GM23338 (cell line): Measurements from ENCODE around the gene SIVA1. TPM values are rescaled to one million over a fixed set of nuclear protein-coding genes. Genes with fewer than 3 reads are reported as not detected.
"Not testable (repeated sequence)": the region's sequence is repeated elsewhere in the genome, so short reads cannot be mapped to it uniquely, and the experiment has no call there.

Source experiments
- ATAC-seq: fragments of 200-7000 bp; cut with Tn5 transposase; 3 replicates; pipeline ENCODE4 v1.9.1; 2020
- DNase-seq: peaks from one replicate; pipeline ENCODE4 v3.0.0-alpha.2; 2015; ENCODE audit warnings: low spot score
- H2AFZ ChIP-seq: fragments of 200-600 bp; sonication (generic); 2 replicates; pipeline ENCODE4 v1.8.0; 2016; ENCODE audit warnings: antibody characterized with exemption, mild to moderate bottlenecking, moderate library complexity
- H3F3A ChIP-seq: fragments of 200-600 bp; sonication (generic); replicated peaks from 2 replicates; pipeline ENCODE4 v1.8.0; 2017; ENCODE audit warnings: antibody characterized with exemption, mixed run types, low read depth
- H3K27ac ChIP-seq: fragments of 200-600 bp; sonication (generic); 2 replicates; pipeline ENCODE4 v1.6.1; 2016; ENCODE audit warnings: low read depth
- H3K27me3 ChIP-seq: fragments of 200-600 bp; sonication (generic); 2 replicates; pipeline ENCODE4 v1.8.0; 2016; ENCODE audit warnings: mild to moderate bottlenecking, mixed run types, moderate library complexity; ENCODE audit not compliant: insufficient read depth
- H3K36me3 ChIP-seq: fragments of 200-600 bp; sonication (generic); 2 replicates; pipeline ENCODE4 v1.8.0; 2016; ENCODE audit warnings: mild to moderate bottlenecking; ENCODE audit not compliant: insufficient read depth
- H3K4me1 ChIP-seq: fragments of 200-600 bp; sonication (generic); 2 replicates; pipeline ENCODE4 v1.8.0; 2016; ENCODE audit warnings: mild to moderate bottlenecking, moderate library complexity; ENCODE audit not compliant: insufficient read depth
- H3K4me2 ChIP-seq: fragments of 200-600 bp; sonication (generic); 2 replicates; pipeline ENCODE4 v1.7.1; 2017; ENCODE audit warnings: mixed run types
- H3K4me3 ChIP-seq: fragments of 200-600 bp; sonication (generic); 2 replicates; pipeline ENCODE4 v1.6.1; 2016; ENCODE audit warnings: mixed run types
- H3K79me2 ChIP-seq: fragments of 200-600 bp; sonication (generic); replicated peaks from 2 replicates; pipeline ENCODE4 v1.8.0; 2017; ENCODE audit warnings: mild to moderate bottlenecking; ENCODE audit not compliant: insufficient read depth
- H3K9me2 ChIP-seq: fragments of 200-600 bp; sonication (generic); 2 replicates; pipeline ENCODE4 v1.8.0; 2017; ENCODE audit not compliant: insufficient read depth
- H4K20me1 ChIP-seq: fragments of 200-600 bp; sonication (generic); replicated peaks from 2 replicates; pipeline ENCODE4 v1.8.0; 2017; ENCODE audit warnings: mild to moderate bottlenecking; ENCODE audit not compliant: insufficient read depth
- H3K27ac Mint-ChIP-seq: 2 replicates; pipeline ENCODE4 v1.8.0; 2020; ENCODE audit warnings: inconsistent platforms, mild to moderate bottlenecking, moderate library complexity, mixed read lengths
- H3K27me3 Mint-ChIP-seq: 3 replicates; pipeline ENCODE4 v1.8.0; 2022; ENCODE audit warnings: low read depth, mild to moderate bottlenecking, moderate library complexity, mixed read lengths, inconsistent platforms; ENCODE audit not compliant: insufficient read depth, poor library complexity
- H3K36me3 Mint-ChIP-seq: 3 replicates; pipeline ENCODE4 v1.8.0; 2021; ENCODE audit warnings: low read depth, mild to moderate bottlenecking, inconsistent platforms, moderate library complexity, mixed read lengths
- H3K4me1 Mint-ChIP-seq: 3 replicates; pipeline ENCODE4 v1.8.0; 2020; ENCODE audit warnings: mild to moderate bottlenecking, inconsistent platforms, mixed read lengths
- H3K4me3 Mint-ChIP-seq: 3 replicates; pipeline ENCODE4 v1.8.0; 2021; ENCODE audit warnings: moderate library complexity, mild to moderate bottlenecking, inconsistent platforms, mixed read lengths
- H3K9me3 Mint-ChIP-seq: 3 replicates; pipeline ENCODE4 v1.8.0; 2020; ENCODE audit warnings: moderate library complexity, mild to moderate bottlenecking, inconsistent platforms, mixed read lengths
- CREB1 ChIP-seq: fragments of 250-450 bp; sonication (Bioruptor Pico); IDR thresholded peaks from 2 replicates; pipeline ENCODE4 v1.5.0; 2020; ENCODE audit warnings: low read depth, mild to moderate bottlenecking, moderate library complexity
- ETS1 ChIP-seq: IDR thresholded peaks from 2 replicates; pipeline ENCODE4 v1.6.1; 2016; ENCODE audit warnings: antibody characterized with exemption
- EZH2 ChIP-seq: fragments of 200-600 bp; sonication (generic); IDR thresholded peaks from one replicate; pipeline ENCODE4 v1.8.0; 2017; ENCODE audit warnings: antibody characterized with exemption, mild to moderate bottlenecking, low read depth; ENCODE audit not compliant: unreplicated experiment
- EZH2phosphoT487 ChIP-seq: fragments of 200-600 bp; sonication (generic); IDR thresholded peaks from one replicate; pipeline ENCODE4 v1.8.1; 2018; ENCODE audit warnings: antibody characterized with exemption; ENCODE audit not compliant: unreplicated experiment
- JUNB ChIP-seq: IDR thresholded peaks from one replicate; pipeline ENCODE4 v1.6.1; 2016; ENCODE audit warnings: antibody characterized with exemption; ENCODE audit not compliant: unreplicated experiment
- NANOG ChIP-seq: IDR thresholded peaks from 2 replicates; pipeline ENCODE4 v1.6.1; 2016; ENCODE audit warnings: antibody characterized with exemption, borderline replicate concordance
- POLR2AphosphoS5 ChIP-seq: IDR thresholded peaks from 2 replicates; pipeline ENCODE4 v1.6.1; 2016; ENCODE audit warnings: antibody characterized with exemption, low read depth
- REST ChIP-seq: IDR thresholded peaks from one replicate; pipeline ENCODE4 v1.6.1; 2018; ENCODE audit warnings: antibody characterized with exemption; ENCODE audit not compliant: unreplicated experiment
- STAT1 ChIP-seq: IDR thresholded peaks from one replicate; pipeline ENCODE4 v1.6.1; 2016; ENCODE audit warnings: antibody characterized with exemption; ENCODE audit not compliant: unreplicated experiment
- ZNF114 ChIP-seq: fragments of 250-450 bp; sonication (Bioruptor Pico); IDR thresholded peaks from 2 replicates; pipeline ENCODE4 v1.5.0; 2020; ENCODE audit warnings: mild to moderate bottlenecking, moderate library complexity
- ZNF331 ChIP-seq: fragments of 250-450 bp; sonication (Bioruptor Pico); IDR thresholded peaks from 2 replicates; pipeline ENCODE4 v1.5.0; 2020; ENCODE audit warnings: low read depth, mild to moderate bottlenecking, moderate library complexity
- ZNF462 ChIP-seq: fragments of 250-450 bp; sonication (Bioruptor Pico); IDR thresholded peaks from 2 replicates; pipeline ENCODE4 v1.5.0; 2020; ENCODE audit warnings: mild to moderate bottlenecking, moderate library complexity
- polyA plus RNA-seq: library from polyadenylated mRNA; unstranded; fragments of >200 nt; fragmentation: Nextera tagmentation; extraction: Ambion mirVana; gene quantifications from 2 replicates; pipeline ENCODE4 v1.2.1, GENCODE V29; 2016
- total RNA-seq: library from RNA; depleted of rRNA; stranded (reverse); fragments of >200 nt; shearing (Covaris generic); gene quantifications from 2 replicates; pipeline ENCODE4 v1.2.3, GENCODE V29; 2014

SIVA1 gene
- total and polyA plus RNA-seq, 2 experiments from 2014 or later, result 215 to 392 TPM

GRCh38 chr14:104729176-104729834 is 23.6 kb upstream of the SIVA1 start:
- H3K27ac Mint-ChIP-seq, H3K9me3 Mint-ChIP-seq, H3K4me2 ChIP-seq, H3K4me3 ChIP-seq, H3K4me3 Mint-ChIP-seq, H3K79me2 ChIP-seq, H3F3A ChIP-seq, ATAC-seq, H3K9me2 ChIP-seq, H3K27ac ChIP-seq, H3K36me3 ChIP-seq, H2AFZ ChIP-seq, H4K20me1 ChIP-seq, H3K36me3 Mint-ChIP-seq, H3K27me3 ChIP-seq, DNase-seq, H3K4me1 Mint-ChIP-seq: not testable (repeated sequence)
- H3K4me1 ChIP-seq, result peaks cover 10% of the 10 kb centered on the region; the same call in 1 of the 2 replicates
- peaks cover 12% of the 10 kb centered on the region for H3K27me3 Mint-ChIP-seq

- Histone ChIP-seq H3K27me3 (no peaks in the 10 kb centered on the region), H3K79me2 (no peaks in the 10 kb centered on the region), H3K4me3 (no peak overlapping the region), H4K20me1 (no peaks in the 10 kb centered on the region), H2AFZ (no peak overlapping the region), H3F3A (no peaks in the 10 kb centered on the region; the same call in 1 of the 2 replicates), H3K9me2 (no peaks in the 10 kb centered on the region), H3K27ac (no peak overlapping the region), H3K36me3 (no peaks in the 10 kb centered on the region), H3K4me1 (peaks cover 6% of the 10 kb centered on the region; the same call in 1 of the 2 replicates), H3K4me2 (no peak overlapping the region)
- DNase-seq (no peak), ATAC-seq (no peak)
- no peak overlapping the region for H3K27ac Mint-ChIP-seq
- peaks cover 4% of the 10 kb centered on the region; the same call in 2 of the 3 replicates for H3K9me3 Mint-ChIP-seq
- H3K4me1 Mint-ChIP-seq, result peaks cover 5% of the 10 kb centered on the region; the same call in 1 of the 3 replicates
- H3K27me3 Mint-ChIP-seq, result peaks cover 12% of the 10 kb centered on the region
- H3K4me3 Mint-ChIP-seq, result no peak overlapping the region
- no peaks in the 10 kb centered on the region; the same call in 2 of the 3 replicates for H3K36me3 Mint-ChIP-seq
- no peak for TF ChIP-seq REST
- TF ChIP-seq CREB1, result no peak
- TF ChIP-seq STAT1, result no peak
- TF ChIP-seq ZNF331 (CRISPR knock-in tag), result no peak
- TF ChIP-seq ETS1, result no peak
- TF ChIP-seq JUNB, result no peak
- TF ChIP-seq EZH2phosphoT487, result no peak
- no peak for TF ChIP-seq NANOG
- no peak for TF ChIP-seq ZNF462 (CRISPR knock-in tag)
- no peak for TF ChIP-seq ZNF114 (CRISPR knock-in tag)
- no peak for TF ChIP-seq POLR2AphosphoS5
- no peak for TF ChIP-seq EZH2
These were observed 23.1 kb upstream of the SIVA1 start for GRCh38 chr14:104729835-104730181.
